Ishikawa (cell line): ENCODE results near the gene RGS7.

Source experiments
- CEBPB ChIP-seq: IDR thresholded peaks from 2 replicates; pipeline ENCODE4 v1.6.1; 2012
- CREB1 ChIP-seq: IDR thresholded peaks from 2 replicates; pipeline ENCODE4 v1.6.1; 2012; ENCODE audit warnings: low read depth
- EGR1 ChIP-seq: IDR thresholded peaks from 2 replicates; pipeline ENCODE4 v1.6.1; 2012
- EP300 ChIP-seq: IDR thresholded peaks from 2 replicates; pipeline ENCODE4 v1.6.1; 2012; ENCODE audit warnings: borderline replicate concordance
- FOXM1 ChIP-seq: IDR thresholded peaks from 2 replicates; pipeline ENCODE4 v1.6.1; 2012; ENCODE audit warnings: low read depth, borderline replicate concordance
- MAX ChIP-seq: IDR thresholded peaks from 2 replicates; pipeline ENCODE4 v1.6.1; 2012
- RAD21 ChIP-seq: IDR thresholded peaks from 2 replicates; pipeline ENCODE4 v1.6.1; 2012; ENCODE audit warnings: low read depth
- REST ChIP-seq: IDR thresholded peaks from 2 replicates; pipeline ENCODE4 v1.6.1; 2012; ENCODE audit warnings: low read depth, mild to moderate bottlenecking
- TCF12 ChIP-seq: IDR thresholded peaks from 2 replicates; pipeline ENCODE4 v1.6.1; 2012; ENCODE audit warnings: low read depth
- TEAD4 ChIP-seq: IDR thresholded peaks from 2 replicates; pipeline ENCODE4 v1.6.1; 2012
- USF1 ChIP-seq: IDR thresholded peaks from 2 replicates; pipeline ENCODE4 v1.6.1; 2012
- YY1 ChIP-seq: IDR thresholded peaks from 2 replicates; pipeline ENCODE4 v1.6.1; 2012; ENCODE audit warnings: low read depth
- ZBTB7A ChIP-seq: IDR thresholded peaks from 2 replicates; pipeline ENCODE4 v1.6.1; 2012; ENCODE audit warnings: low read depth

GRCh38 chr1:241115784-241116183, 241.2 kb downstream of the RGS7 start:
- TF ChIP-seq FOXM1: no peak
- no peak for TF ChIP-seq ZBTB7A
- TF ChIP-seq CEBPB: no peak
- no peak for TF ChIP-seq MAX
- no peak for TF ChIP-seq EP300
- TF ChIP-seq REST: no peak
- no peak for TF ChIP-seq TCF12
- TF ChIP-seq RAD21: no peak
- no peak for TF ChIP-seq USF1
- TF ChIP-seq YY1: no peak
- TF ChIP-seq EGR1: no peak
- no peak for TF ChIP-seq CREB1
- no peak for TF ChIP-seq TEAD4
